Fibroblast of skin of scalp (primary cell): ENCODE data around the gene CD59.
"Not testable (repeated sequence)": the region's sequence is repeated elsewhere in the genome, so short reads cannot be mapped to it uniquely, and the experiment has no call there.

Experiments used
- DNase-seq: peaks from one replicate; pipeline ENCODE4 v3.0.0-alpha.2; 2013

CD59 gene

GRCh38 chr11:33742249-33742851, 6.1 kb upstream of the CD59 start:
- peak; percentile 34 for DNase-seq

GRCh38 chr11:33741806-33742205, 5.6 kb upstream of the CD59 start:
- DNase-seq = no peak

GRCh38 chr11:33737362-33737821, 1.2 kb upstream of the CD59 start:
- DNase-seq = peak; percentile 54

GRCh38 chr11:33735271-33736147, 714 bp downstream of the CD59 start:
- DNase-seq = peak; percentile 14

GRCh38 chr11:33734441-33735270, 1.6 kb downstream of the CD59 start:
- peak; percentile 16 for DNase-seq

GRCh38 chr11:33733980-33734379, 2.2 kb downstream of the CD59 start:
- DNase-seq = no peak

GRCh38 chr11:33731723-33732531, 4.3 kb downstream of the CD59 start:
- peak; percentile 29 for DNase-seq

GRCh38 chr11:33730716-33731115, 5.5 kb downstream of the CD59 start:
- DNase-seq = no peak

- not testable (repeated sequence) for DNase-seq
Observed at GRCh38 chr11:33729072-33729664, 7.1 kb downstream of the CD59 start.

GRCh38 chr11:33727539-33727938, 8.7 kb downstream of the CD59 start:
- DNase-seq = not testable (repeated sequence)

GRCh38 chr11:33725496-33725895, 10.7 kb downstream of the CD59 start:
- DNase-seq = no peak

GRCh38 chr11:33724644-33725035, 11.6 kb downstream of the CD59 start:
- DNase-seq = peak; percentile 63

GRCh38 chr11:33723238-33723881, 12.9 kb downstream of the CD59 start:
- DNase-seq = peak; percentile 98

GRCh38 chr11:33722590-33723234, 13.5 kb downstream of the CD59 start:
- peak; percentile 81 for DNase-seq

GRCh38 chr11:33721984-33722383, 14.2 kb downstream of the CD59 start:
- DNase-seq = no peak

- peak; percentile 77 for DNase-seq
Observed at GRCh38 chr11:33721426-33721825, 14.8 kb downstream of the CD59 start.

- no peak for DNase-seq
Observed at GRCh38 chr11:33719587-33719986, 16.6 kb downstream of the CD59 start.

GRCh38 chr11:33718440-33718839, 17.8 kb downstream of the CD59 start:
- no peak for DNase-seq

GRCh38 chr11:33716243-33716642, 20.0 kb downstream of the CD59 start:
- DNase-seq = peak; percentile 44

GRCh38 chr11:33713856-33714398, 22.3 kb downstream of the CD59 start:
- no peak for DNase-seq
